CD14-positive monocyte (primary cell): ENCODE data around the gene EIF4E2. TPM values are rescaled to one million over a fixed set of nuclear protein-coding genes. Genes with fewer than 3 reads are reported as not detected.

Experiments used
- DNase-seq, 3 donors: peaks; one replicate each; pipeline ENCODE4 v3.0.0-alpha.2; 2011 to 2022
- H2AFZ ChIP-seq: 2 replicates; pipeline ENCODE4 v1.6.0; 2012; ENCODE audit warnings: mild to moderate bottlenecking, low read depth, low read length, inconsistent platforms; ENCODE audit not compliant: insufficient read depth, poor library complexity, severe bottlenecking
- H3K27ac ChIP-seq, 2 donors: 1 replicate in 1 of 2; 2 replicates in 1 of 2; pipeline ENCODE4 v1.5.1; 2012 to 2013; ENCODE audit warnings: low read length in 2 of 2, control low read depth in 1 of 2, inconsistent platforms in 1 of 2, low read depth in 1 of 2, mild to moderate bottlenecking in 1 of 2
- H3K27me3 ChIP-seq, 2 donors: one replicate each; pipeline versions ENCODE4 v1.6.0 to v1.6.1; 2011 to 2013; ENCODE audit warnings: low read length in 2 of 2; ENCODE audit not compliant: control insufficient read depth in 2 of 2, insufficient read depth in 2 of 2
- H3K36me3 ChIP-seq, 2 donors: replicated peaks in 1 of 2; 1 replicate in 1 of 2; 2 replicates in 1 of 2; pipeline versions ENCODE4 v1.5.1 to v1.6.1; 2012 to 2013; ENCODE audit warnings: low read length in 2 of 2, control low read depth in 1 of 2, inconsistent platforms in 1 of 2, mild to moderate bottlenecking in 1 of 2; ENCODE audit not compliant: insufficient read depth in 2 of 2, control insufficient read depth in 1 of 2
- H3K4me1 ChIP-seq, 2 donors: 1 replicate in 1 of 2; 2 replicates in 1 of 2; pipeline versions ENCODE4 v1.5.1 to v1.6.1; 2012 to 2013; ENCODE audit warnings: low read length in 2 of 2, control low read depth in 1 of 2, inconsistent platforms in 1 of 2, mild to moderate bottlenecking in 1 of 2, moderate library complexity in 1 of 2; ENCODE audit not compliant: insufficient read depth in 2 of 2, control insufficient read depth in 1 of 2
- H3K4me2 ChIP-seq: replicated peaks from 2 replicates; pipeline ENCODE3; 2012; ENCODE audit warnings: low read length, moderate library complexity, mild to moderate bottlenecking; ENCODE audit not compliant: poor library complexity, severe bottlenecking; ENCODE audit errors: extremely low read depth
- H3K4me3 ChIP-seq, 3 experiments: fragments of 200-600 bp in 1 of 3; sonication (generic) in 1 of 3; replicated peaks in 1 of 3; 1 replicate in 2 of 3; 2 replicates in 1 of 3; pipeline ENCODE4 v1.5.1; 2011 to 2013; ENCODE audit warnings: low read length in 3 of 3, mild to moderate bottlenecking in 3 of 3, control low read depth in 2 of 3, low read depth in 2 of 3, inconsistent platforms in 1 of 3, moderate library complexity in 1 of 3
- H3K79me2 ChIP-seq: 2 replicates; pipeline ENCODE4 v1.6.0; 2012; ENCODE audit warnings: mild to moderate bottlenecking, control low read depth, inconsistent platforms, low read length, moderate library complexity; ENCODE audit not compliant: insufficient read depth
- H3K9ac ChIP-seq: 2 replicates; pipeline ENCODE4 v1.6.0; 2017; ENCODE audit warnings: low read length, mild to moderate bottlenecking; ENCODE audit not compliant: insufficient read depth, poor library complexity, severe bottlenecking
- H3K9me3 ChIP-seq, 2 donors: replicated peaks in 1 of 2; 1 replicate in 1 of 2; 2 replicates in 1 of 2; pipeline versions ENCODE4 v1.5.1 to v1.6.1; 2012 to 2013; ENCODE audit warnings: low read length in 2 of 2, control low read depth in 1 of 2; ENCODE audit not compliant: control insufficient read depth in 1 of 2, insufficient read depth in 1 of 2
- H4K20me1 ChIP-seq: 2 replicates; pipeline ENCODE4 v1.6.0; 2012; ENCODE audit warnings: mild to moderate bottlenecking, low read length, control low read depth, moderate library complexity; ENCODE audit not compliant: insufficient read depth
- H3K27ac Mint-ChIP-seq, 7 donors: one replicate each; pipeline ENCODE4 v1.8.0; 2020; ENCODE audit warnings: mild to moderate bottlenecking in 7 of 7, mixed read lengths in 7 of 7, moderate library complexity in 6 of 7, inconsistent platforms in 2 of 7
- H3K27me3 Mint-ChIP-seq, 3 donors: one replicate each; pipeline ENCODE4 v1.8.0; 2021 to 2022; ENCODE audit warnings: low read depth in 3 of 3, mild to moderate bottlenecking in 3 of 3, mixed read lengths in 3 of 3, moderate library complexity in 3 of 3, inconsistent platforms in 1 of 3
- H3K36me3 Mint-ChIP-seq, 2 donors: one replicate each; pipeline ENCODE4 v1.8.0; 2020; ENCODE audit warnings: mixed read lengths in 2 of 2, inconsistent platforms in 1 of 2, mild to moderate bottlenecking in 1 of 2
- H3K4me1 Mint-ChIP-seq: one replicate; pipeline ENCODE4 v1.8.0; 2020; ENCODE audit warnings: mild to moderate bottlenecking, mixed read lengths
- H3K4me3 Mint-ChIP-seq, 2 donors: one replicate each; pipeline ENCODE4 v1.8.0; 2020; ENCODE audit warnings: mild to moderate bottlenecking in 2 of 2, mixed read lengths in 2 of 2, moderate library complexity in 1 of 2
- H3K9me3 Mint-ChIP-seq, 7 donors: one replicate each; pipeline ENCODE4 v1.8.0; 2020 to 2022; ENCODE audit warnings: mixed read lengths in 7 of 7, mild to moderate bottlenecking in 6 of 7, moderate library complexity in 6 of 7, inconsistent platforms in 2 of 7
- WGBS: methylation state at CpG from one replicate; pipeline ENCODE4 v1.1.5; 2013; ENCODE audit warnings: missing lambda C conversion rate; ENCODE audit not compliant: insufficient coverage; 5-methylcytosine and 5-hydroxymethylcytosine counted together
- intact Hi-C, 2 donors: fragments of 100-400 bp; cut with micrococcal nuclease; formaldehyde crosslinking; loops; one replicate each; pipeline versions ENCODE4 v1.15.0 to v1.15.1; 2023
- polyA plus RNA-seq, 3 donors: library from polyadenylated mRNA; depleted of rRNA in 1 of 3; unstranded in 2 of 3; stranded (reverse) in 1 of 3; fragments of 300-500 nt in 2 of 3; fragments of >200 nt in 1 of 3; fragmentation: Illumina TruSeq in 2 of 3; gene quantifications; 1 replicate in 2 of 3; 2 replicates in 1 of 3; pipeline ENCODE4 v1.2.3, GENCODE V29; 2012 to 2021
- TF ChIP-seq, protein P1 (sequence below): fragments of 200-600 bp; IDR thresholded peaks from one replicate; pipeline ENCODE4 v1.8.0; 2022; ENCODE audit warnings: antibody characterized with exemption, mild to moderate bottlenecking

The EIF4E2 gene
- polyA plus RNA-seq, 3 donors = 67.2 to 213 (median 188) TPM

DNA sequence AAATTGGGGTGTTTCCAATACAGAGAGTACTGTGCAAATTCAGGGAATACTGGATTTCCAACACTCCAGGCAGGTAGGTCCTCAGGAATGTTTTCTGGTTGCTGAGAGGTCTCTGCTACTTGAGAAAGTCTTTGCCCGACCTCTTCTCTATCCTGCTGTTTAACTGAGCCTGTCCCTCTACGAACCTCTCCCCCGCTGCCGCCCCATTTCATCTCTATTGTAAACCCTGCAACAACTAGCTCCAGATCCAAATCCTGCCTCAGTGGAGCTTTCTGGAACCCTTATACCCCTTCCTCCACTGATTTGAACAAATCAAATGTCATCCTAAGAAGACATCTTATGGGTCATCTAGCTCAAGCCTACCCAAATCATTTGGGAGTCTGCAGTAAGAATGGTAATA, 1.3 kb downstream of the EIF4E2 start:
- peaks cover 8 to 43% of the 10 kb centered on the region in 2 donors for H3K36me3 ChIP-seq
- H2AFZ ChIP-seq = no peak overlapping the region
- H3K27me3 Mint-ChIP-seq = peaks cover 0 to 1% (median 0%) of the 10 kb centered on the region in 3 donors
- H3K4me3 ChIP-seq = peak overlapping the region in 2 of 3 experiments; percentile 64 to 88
- no peaks in the 10 kb centered on the region for H3K9me3 Mint-ChIP-seq
- peaks cover 29 to 54% of the 10 kb centered on the region in 2 donors for H3K36me3 Mint-ChIP-seq
- TF ChIP-seq, protein P1, sequence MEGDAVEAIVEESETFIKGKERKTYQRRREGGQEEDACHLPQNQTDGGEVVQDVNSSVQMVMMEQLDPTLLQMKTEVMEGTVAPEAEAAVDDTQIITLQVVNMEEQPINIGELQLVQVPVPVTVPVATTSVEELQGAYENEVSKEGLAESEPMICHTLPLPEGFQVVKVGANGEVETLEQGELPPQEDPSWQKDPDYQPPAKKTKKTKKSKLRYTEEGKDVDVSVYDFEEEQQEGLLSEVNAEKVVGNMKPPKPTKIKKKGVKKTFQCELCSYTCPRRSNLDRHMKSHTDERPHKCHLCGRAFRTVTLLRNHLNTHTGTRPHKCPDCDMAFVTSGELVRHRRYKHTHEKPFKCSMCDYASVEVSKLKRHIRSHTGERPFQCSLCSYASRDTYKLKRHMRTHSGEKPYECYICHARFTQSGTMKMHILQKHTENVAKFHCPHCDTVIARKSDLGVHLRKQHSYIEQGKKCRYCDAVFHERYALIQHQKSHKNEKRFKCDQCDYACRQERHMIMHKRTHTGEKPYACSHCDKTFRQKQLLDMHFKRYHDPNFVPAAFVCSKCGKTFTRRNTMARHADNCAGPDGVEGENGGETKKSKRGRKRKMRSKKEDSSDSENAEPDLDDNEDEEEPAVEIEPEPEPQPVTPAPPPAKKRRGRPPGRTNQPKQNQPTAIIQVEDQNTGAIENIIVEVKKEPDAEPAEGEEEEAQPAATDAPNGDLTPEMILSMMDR = no peak
- 100% methylated on average over 4 of the region's 4 CpGs for WGBS
- H3K9ac ChIP-seq = peak overlapping the region; percentile 97
- H3K4me1 ChIP-seq = peaks cover 34 to 50% of the 10 kb centered on the region in 2 donors
- H3K27me3 ChIP-seq = no peaks in the 10 kb centered on the region
- peak overlapping the region; percentile 94 for H3K4me2 ChIP-seq
- DNase-seq = no peak
- intact Hi-C loops = loop anchor here (2.0 to 10.0 kb wide), 3 partner anchors 143 to 1087 kb away; partner anchors contain the start of genes GIGYF2 (in 2 of the 2) and NCL (in 1 of the 2)
- peaks cover 86% of the 10 kb centered on the region for H3K79me2 ChIP-seq
- peak overlapping the region; percentile 96 to 97 for H3K4me3 Mint-ChIP-seq
- H3K4me1 Mint-ChIP-seq = peaks cover 60% of the 10 kb centered on the region
- H4K20me1 ChIP-seq = peaks cover 63% of the 10 kb centered on the region
- H3K27ac ChIP-seq = peak overlapping the region in 1 of 2 donors; percentile 94
- no peaks in the 10 kb centered on the region for H3K9me3 ChIP-seq
- peak overlapping the region in 6 of 7 donors; percentile 26 to 98 (median 96) for H3K27ac Mint-ChIP-seq

GRCh38 chr2:232556426-232556825, 5.9 kb downstream of the EIF4E2 start:
- peaks cover 50 to 81% of the 10 kb centered on the region in 2 donors for H3K36me3 ChIP-seq
- H3K27ac Mint-ChIP-seq = no peak overlapping the region
- peaks cover 0 to under 1% (median 0%) of the 10 kb centered on the region in 3 donors for H3K27me3 Mint-ChIP-seq

More at GRCh38 chr2:232556426-232556825, 5.9 kb downstream of the EIF4E2 start:
- peaks cover 99% of the 10 kb centered on the region for H4K20me1 ChIP-seq
- WGBS = 100% methylated on average over 2 of the region's 3 CpGs
- H3K27me3 ChIP-seq = no peaks in the 10 kb centered on the region
- no peak overlapping the region for H3K4me3 ChIP-seq
- H3K9me3 ChIP-seq = no peaks in the 10 kb centered on the region
- H3K4me1 ChIP-seq = peaks cover 20 to 23% of the 10 kb centered on the region in 2 donors
- no peak overlapping the region for H3K4me2 ChIP-seq
- Mint-ChIP-seq H3K4me1 (peaks cover 29% of the 10 kb centered on the region), H3K4me3 (no peak overlapping the region), H3K36me3 (peaks cover 61 to 87% of the 10 kb centered on the region in 2 donors), H3K9me3 (no peaks in the 10 kb centered on the region)
- no peak overlapping the region for H2AFZ ChIP-seq
- no peak for DNase-seq
- peak overlapping the region in 1 of 2 donors; percentile 1 for H3K27ac ChIP-seq
- no peak overlapping the region for H3K9ac ChIP-seq
- TF ChIP-seq, protein P1 = no peak
- intact Hi-C loops = loop anchor here (10.0 kb wide), 2 partner anchors 138 to 1092 kb away; partner anchors contain the start of genes GIGYF2 (in 2 of the 2) and NCL (in 1 of the 2)
- peaks cover 58% of the 10 kb centered on the region for H3K79me2 ChIP-seq
